DND-41 (cell line): ENCODE results near the gene VSX2.
A peak's percentile ranks its signal among the peaks of the same experiment; 100 is the strongest.

Experiments
- ATAC-seq: fragments of 200-7000 bp; cut with Tn5 transposase; 3 replicates; pipeline ENCODE4 v1.9.1; 2021; ENCODE audit warnings: low read depth; ENCODE audit not compliant: insufficient read depth
- DNase-seq: peaks from one replicate; pipeline ENCODE4 v3.0.0-alpha.2; 2020
- H2AFZ ChIP-seq: 2 replicates; pipeline ENCODE4 v1.6.0; 2012; ENCODE audit warnings: low read depth, low read length
- H3K27ac ChIP-seq: 2 replicates; pipeline ENCODE4 v1.5.1; 2012; ENCODE audit warnings: low read length, inconsistent platforms
- H3K27me3 ChIP-seq: fragments of 200-600 bp; sonication (generic); 2 replicates; pipeline ENCODE4 v1.6.0; 2012; ENCODE audit warnings: low read length, mild to moderate bottlenecking, inconsistent platforms; ENCODE audit not compliant: insufficient read depth, poor library complexity
- H3K36me3 ChIP-seq: 2 replicates; pipeline ENCODE4 v1.5.1; 2012; ENCODE audit warnings: low read length, inconsistent platforms; ENCODE audit not compliant: insufficient read depth
- H3K4me1 ChIP-seq: 2 replicates; pipeline ENCODE4 v1.5.1; 2012; ENCODE audit warnings: mild to moderate bottlenecking, low read length; ENCODE audit not compliant: insufficient read depth
- H3K4me2 ChIP-seq: 2 replicates; pipeline ENCODE4 v1.6.0; 2012; ENCODE audit warnings: mild to moderate bottlenecking, moderate library complexity, low read length, inconsistent platforms; ENCODE audit not compliant: insufficient read depth
- H3K4me3 ChIP-seq, 2 experiments: fragments of 200-600 bp in 1 of 2; shearing (Covaris generic) in 1 of 2; 2 replicates each; pipeline ENCODE4 v1.5.1; 2012 to 2016; ENCODE audit warnings: inconsistent platforms in 2 of 2, low read length in 2 of 2, mild to moderate bottlenecking in 2 of 2, low read depth in 1 of 2, moderate library complexity in 1 of 2
- H3K79me2 ChIP-seq: 2 replicates; pipeline ENCODE4 v1.6.0; 2012; ENCODE audit warnings: low read length, inconsistent platforms; ENCODE audit not compliant: insufficient read depth
- H3K9ac ChIP-seq: 2 replicates; pipeline ENCODE4 v1.6.0; 2012; ENCODE audit warnings: low read depth, mild to moderate bottlenecking, inconsistent platforms, low read length, moderate library complexity
- H3K9me3 ChIP-seq: 2 replicates; pipeline ENCODE4 v1.5.1; 2012; ENCODE audit warnings: low read length, moderate library complexity, mild to moderate bottlenecking, inconsistent platforms; ENCODE audit not compliant: insufficient read depth, severe bottlenecking
- H4K20me1 ChIP-seq: 2 replicates; pipeline ENCODE4 v1.6.0; 2012; ENCODE audit warnings: low read length; ENCODE audit not compliant: insufficient read depth
- CTCF ChIP-seq: IDR thresholded peaks from 2 replicates; pipeline ENCODE4 v1.5.1; 2012; ENCODE audit warnings: borderline replicate concordance, low read length, moderate library complexity, mild to moderate bottlenecking; ENCODE audit not compliant: poor library complexity, severe bottlenecking; ENCODE audit errors: extremely low read depth
- EZH2 ChIP-seq: IDR thresholded peaks from 3 replicates; pipeline ENCODE4 v1.6.1; 2012; ENCODE audit warnings: borderline replicate concordance, low read depth, mild to moderate bottlenecking, moderate library complexity, low read length, inconsistent platforms; ENCODE audit not compliant: severe bottlenecking

VSX2 gene

DNA sequence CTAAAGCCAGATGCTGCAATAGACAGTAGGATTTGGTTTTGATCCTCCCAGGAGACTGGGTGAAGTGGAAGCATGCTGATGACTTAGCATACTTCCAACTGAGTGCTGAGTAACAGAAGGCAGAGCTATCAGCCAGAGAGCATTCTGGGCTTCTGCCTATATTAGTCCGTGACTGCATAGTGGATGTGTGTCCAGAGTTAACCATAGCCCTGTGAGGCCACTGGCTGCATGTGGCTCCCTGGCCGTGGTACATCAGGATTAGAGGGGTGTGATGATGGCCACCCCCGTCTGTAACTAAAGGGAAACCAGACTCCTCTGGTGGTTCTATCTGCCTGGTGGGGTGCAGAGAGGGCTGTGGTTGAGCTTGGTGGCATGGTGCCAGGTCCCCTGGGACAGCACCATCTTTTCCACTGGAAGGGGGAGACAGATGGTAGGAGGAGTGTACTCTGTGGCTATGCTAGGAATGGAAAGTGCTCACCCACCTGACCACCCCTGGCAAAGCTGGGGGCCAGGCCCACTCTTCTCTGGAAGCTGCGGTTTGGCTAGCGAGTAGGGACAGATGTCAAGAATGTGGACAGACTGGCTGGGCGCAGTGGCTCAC, 36.1 kb downstream of the VSX2 start:
- Histone ChIP-seq H2AFZ (no peak overlapping the region), H3K36me3 (no peaks in the 10 kb centered on the region), H3K79me2 (no peaks in the 10 kb centered on the region), H3K9me3 (no peaks in the 10 kb centered on the region), H3K27ac (no peak overlapping the region), H3K4me3 (no peak overlapping the region), H3K27me3 (no peaks in the 10 kb centered on the region), H4K20me1 (no peaks in the 10 kb centered on the region), H3K4me2 (no peak overlapping the region), H3K9ac (no peak overlapping the region), H3K4me1 (peaks cover 7% of the 10 kb centered on the region)
- ATAC-seq, result peak; percentile 85
- TF ChIP-seq EZH2, result no peak
- no peak for TF ChIP-seq CTCF
- DNase-seq, result peak; percentile 70

GRCh38 chr14:74278080-74278479, 38.8 kb downstream of the VSX2 start:
- Histone ChIP-seq H4K20me1 (no peaks in the 10 kb centered on the region), H3K4me1 (peaks cover 7% of the 10 kb centered on the region), H3K36me3 (peaks cover 2% of the 10 kb centered on the region), H3K27ac (no peak overlapping the region), H3K79me2 (no peaks in the 10 kb centered on the region), H2AFZ (no peak overlapping the region), H3K9ac (no peak overlapping the region), H3K27me3 (no peaks in the 10 kb centered on the region), H3K9me3 (no peaks in the 10 kb centered on the region), H3K4me3 (no peak overlapping the region), H3K4me2 (no peak overlapping the region)
- no peak for DNase-seq
- ATAC-seq, result no peak
- no peak for TF ChIP-seq EZH2
- TF ChIP-seq CTCF, result no peak

GRCh38 chr14:74281069-74281468, 41.8 kb downstream of the VSX2 start:
- H3K9ac ChIP-seq, result no peak overlapping the region
- H3K27ac ChIP-seq, result no peak overlapping the region

More at GRCh38 chr14:74281069-74281468, 41.8 kb downstream of the VSX2 start:
- no peaks in the 10 kb centered on the region for H4K20me1 ChIP-seq
- no peak overlapping the region for H3K4me2 ChIP-seq
- no peak overlapping the region for H3K4me3 ChIP-seq
- H3K79me2 ChIP-seq, result no peaks in the 10 kb centered on the region
- peaks cover 25% of the 10 kb centered on the region for H3K36me3 ChIP-seq
- DNase-seq, result no peak
- H3K4me1 ChIP-seq, result no peaks in the 10 kb centered on the region
- ATAC-seq, result no peak
- H2AFZ ChIP-seq, result no peak overlapping the region
- no peaks in the 10 kb centered on the region for H3K9me3 ChIP-seq
- TF ChIP-seq CTCF (no peak), EZH2 (no peak)
- no peaks in the 10 kb centered on the region for H3K27me3 ChIP-seq
